ENCODE data around the gene MYT1.

Gene MYT1

GRCh38 chr20:64193058-64193457 is 28.8 kb downstream of the MYT1 start:
- no peak for DNase-seq (ENCODE audit: low read depth)

- no peak for DNase-seq (ENCODE audit: low read depth)
These were observed 30.0 kb downstream of the MYT1 start for GRCh38 chr20:64194269-64194668.

- no peak for DNase-seq (ENCODE audit: low read depth)
These were observed 32.1 kb downstream of the MYT1 start for GRCh38 chr20:64196309-64196708.

GRCh38 chr20:64196847-64197306 is 32.6 kb downstream of the MYT1 start:
- no peak for DNase-seq (ENCODE audit: low read depth)

GRCh38 chr20:64198347-64198746 is 34.1 kb downstream of the MYT1 start:
- DNase-seq (ENCODE audit: low read depth) = no peak

GRCh38 chr20:64199395-64199794 is 35.1 kb downstream of the MYT1 start:
- DNase-seq (ENCODE audit: low read depth) = no peak

- no peak for DNase-seq (ENCODE audit: low read depth)
These were observed 36.5 kb downstream of the MYT1 start for GRCh38 chr20:64200740-64201139.

GRCh38 chr20:64201653-64202052 is 37.4 kb downstream of the MYT1 start:
- no peak for DNase-seq (ENCODE audit: low read depth)

GRCh38 chr20:64203037-64203777 is 39.0 kb downstream of the MYT1 start:
- no peak for DNase-seq (ENCODE audit: low read depth)

- no peak for DNase-seq (ENCODE audit: low read depth)
These were observed 41.4 kb downstream of the MYT1 start for GRCh38 chr20:64205611-64206026.

- no peak for DNase-seq (ENCODE audit: low read depth)
These were observed 42.4 kb downstream of the MYT1 start for GRCh38 chr20:64206614-64207013.

GRCh38 chr20:64207641-64208590 is 43.7 kb downstream of the MYT1 start:
- DNase-seq (ENCODE audit: low read depth) = no peak

- no peak for DNase-seq (ENCODE audit: low read depth)
These were observed 44.9 kb downstream of the MYT1 start for GRCh38 chr20:64209148-64209547.

- no peak for DNase-seq (ENCODE audit: low read depth)
These were observed 46.6 kb downstream of the MYT1 start for GRCh38 chr20:64210656-64211369.

GRCh38 chr20:64211874-64212658 is 47.8 kb downstream of the MYT1 start:
- no peak for DNase-seq (ENCODE audit: low read depth)

- DNase-seq (ENCODE audit: low read depth) = no peak
These were observed 48.5 kb downstream of the MYT1 start for GRCh38 chr20:64212755-64213154.

GRCh38 chr20:64214113-64214512 is 49.9 kb downstream of the MYT1 start:
- DNase-seq (ENCODE audit: low read depth) = no peak

GRCh38 chr20:64214952-64215351 is 50.7 kb downstream of the MYT1 start:
- DNase-seq (ENCODE audit: low read depth) = no peak

GRCh38 chr20:64216036-64216435 is 51.8 kb downstream of the MYT1 start:
- no peak for DNase-seq (ENCODE audit: low read depth)

GRCh38 chr20:64216910-64217309 is 52.7 kb downstream of the MYT1 start:
- no peak for DNase-seq (ENCODE audit: low read depth)

GRCh38 chr20:64217539-64218221 is 53.4 kb downstream of the MYT1 start:
- DNase-seq (ENCODE audit: low read depth) = no peak
